Panc1 (cell line): Measurements from ENCODE around the gene NEK6. TPM values are rescaled to one million over a fixed set of nuclear protein-coding genes. Genes with fewer than 3 reads are reported as not detected.

ENCODE experiments used
- ATAC-seq: fragments of 200-7000 bp; cut with Tn5 transposase; 2 replicates; pipeline ENCODE4 v1.9.1; 2020; ENCODE audit warnings: mild to moderate bottlenecking, moderate library complexity
- BruUV-seq: library from RNA; stranded (reverse); fragments of 400-500 nt; replicated peaks from 2 replicates; lab custom pipeline; 2021; lab: Mats Ljungman, UMichigan
- CTCF ChIA-PET: fragments of 300-600 bp; sonication (Branson Sonifier 250); formaldehyde crosslinking; loops from one replicate; lab custom pipeline; 2022; ENCODE audit warnings: antibody characterized with exemption; lab: Charles Lee
- POLR2A ChIA-PET: fragments of 300-600 bp; sonication (Branson Sonifier 250); formaldehyde crosslinking; loops from one replicate; lab custom pipeline; 2022; ENCODE audit warnings: antibody characterized with exemption; lab: Charles Lee
- DNase-seq: peaks from one replicate; pipeline ENCODE4 v3.0.0-alpha.2; 2010; ENCODE audit warnings: low read depth, low spot score
- H3K27ac ChIP-seq: 2 replicates; pipeline ENCODE4 v1.5.1; 2011; ENCODE audit warnings: mild to moderate bottlenecking, low read length, inconsistent platforms
- H3K27me3 ChIP-seq: fragments of 200-500 bp; sonication (Bioruptor generic); 2 replicates; pipeline ENCODE4 v1.6.0; 2014; ENCODE audit warnings: low read length, inconsistent platforms; ENCODE audit not compliant: control insufficient read depth, insufficient read depth
- H3K36me3 ChIP-seq: fragments of 200-500 bp; sonication (Bioruptor generic); 2 replicates; pipeline ENCODE4 v1.5.1; 2014; ENCODE audit warnings: inconsistent platforms, mild to moderate bottlenecking, low read length, moderate library complexity; ENCODE audit not compliant: control insufficient read depth, insufficient read depth
- H3K4me1 ChIP-seq: 2 replicates; pipeline ENCODE4 v1.5.1; 2011; ENCODE audit warnings: inconsistent platforms, mild to moderate bottlenecking, low read length, moderate library complexity; ENCODE audit not compliant: control insufficient read depth, insufficient read depth
- H3K4me3 ChIP-seq, 2 experiments: 2 replicates each; pipeline ENCODE4 v1.5.1; 2011 to 2012; ENCODE audit warnings: low read depth in 2 of 2, low read length in 2 of 2, mild to moderate bottlenecking in 2 of 2, inconsistent platforms in 1 of 2, moderate library complexity in 1 of 2
- H3K9me3 ChIP-seq: fragments of 200-500 bp; sonication (Bioruptor generic); 2 replicates; pipeline ENCODE4 v1.5.1; 2014; ENCODE audit warnings: low read depth, mild to moderate bottlenecking, inconsistent platforms, low read length, moderate library complexity; ENCODE audit not compliant: control insufficient read depth, insufficient read depth
- POLR2AphosphoS5 ChIP-seq: IDR thresholded peaks from 2 replicates; pipeline ENCODE4 v1.6.1; 2012; ENCODE audit warnings: mild to moderate bottlenecking, low read depth, low read length, moderate library complexity
- SIN3A ChIP-seq: IDR thresholded peaks from 2 replicates; pipeline ENCODE4 v1.6.1; 2012; ENCODE audit warnings: low read depth, mild to moderate bottlenecking, low read length, moderate library complexity, borderline replicate concordance; ENCODE audit not compliant: insufficient read depth
- TCF7L2 ChIP-seq: IDR thresholded peaks from 2 replicates; pipeline ENCODE4 v1.6.1; 2011; ENCODE audit warnings: mild to moderate bottlenecking, low read depth, low read length, inconsistent platforms
- in situ Hi-C: cut with HindIII; loops from 2 replicates; pipeline ENCODE4 v1.10.0; 2016; ENCODE audit warnings: low sequenced_read_pairs, low pct_unique_long_range_greater_than_20kb
- intact Hi-C: fragments of 100-400 bp; cut with micrococcal nuclease; formaldehyde crosslinking; loops from one replicate; pipeline ENCODE4 v1.10.0; 2022; ENCODE audit not compliant: unreplicated experiment
- total RNA-seq: library from RNA; stranded (reverse); gene quantifications from one replicate; pipeline ENCODE4 v1.2.1, GENCODE V29; 2021; ENCODE audit not compliant: unreplicated experiment
- TF ChIP-seq, protein P1 (sequence below), 2 experiments: IDR thresholded peaks; 2 replicates each; pipeline ENCODE4 v1.6.1; 2011 to 2012; ENCODE audit warnings: low read depth in 2 of 2, control low read depth in 1 of 2, low read length in 1 of 2, mild to moderate bottlenecking in 1 of 2, moderate library complexity in 1 of 2; ENCODE audit not compliant: insufficient read depth in 1 of 2
- TF ChIP-seq, protein P2 (sequence below): fragments of 450-650 bp; IDR thresholded peaks from 2 replicates; pipeline ENCODE4 v1.5.1; 2017; ENCODE audit warnings: mild to moderate bottlenecking

Gene NEK6
- total RNA-seq, 1 experiment from 2014 or later: 56.3 TPM

DNA sequence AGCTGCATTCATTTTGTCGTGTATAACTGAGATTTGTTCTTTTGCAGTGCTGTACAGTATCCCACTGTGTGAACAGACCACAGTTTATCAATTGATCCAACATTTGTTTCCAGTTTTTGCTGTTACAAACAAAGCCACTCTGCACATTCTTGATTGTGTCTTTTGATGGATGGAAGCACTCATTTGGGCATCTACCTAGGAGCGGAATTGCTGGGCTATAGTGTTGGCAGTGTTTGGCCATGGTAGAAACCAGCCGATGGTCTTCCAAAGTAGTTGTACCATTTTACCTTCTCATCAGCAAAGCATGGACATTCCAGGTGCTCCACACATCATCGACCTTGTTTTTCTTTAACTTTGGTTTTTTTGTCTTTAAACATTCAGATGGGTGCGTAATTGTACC is 79.8 kb downstream of the NEK6 start:
- ChIA-PET POLR2A (no interaction called here), CTCF (no interaction called here)
- intact Hi-C loops (no loop called here), in situ Hi-C loops (no loop called here)
- TF ChIP-seq, protein P1, sequence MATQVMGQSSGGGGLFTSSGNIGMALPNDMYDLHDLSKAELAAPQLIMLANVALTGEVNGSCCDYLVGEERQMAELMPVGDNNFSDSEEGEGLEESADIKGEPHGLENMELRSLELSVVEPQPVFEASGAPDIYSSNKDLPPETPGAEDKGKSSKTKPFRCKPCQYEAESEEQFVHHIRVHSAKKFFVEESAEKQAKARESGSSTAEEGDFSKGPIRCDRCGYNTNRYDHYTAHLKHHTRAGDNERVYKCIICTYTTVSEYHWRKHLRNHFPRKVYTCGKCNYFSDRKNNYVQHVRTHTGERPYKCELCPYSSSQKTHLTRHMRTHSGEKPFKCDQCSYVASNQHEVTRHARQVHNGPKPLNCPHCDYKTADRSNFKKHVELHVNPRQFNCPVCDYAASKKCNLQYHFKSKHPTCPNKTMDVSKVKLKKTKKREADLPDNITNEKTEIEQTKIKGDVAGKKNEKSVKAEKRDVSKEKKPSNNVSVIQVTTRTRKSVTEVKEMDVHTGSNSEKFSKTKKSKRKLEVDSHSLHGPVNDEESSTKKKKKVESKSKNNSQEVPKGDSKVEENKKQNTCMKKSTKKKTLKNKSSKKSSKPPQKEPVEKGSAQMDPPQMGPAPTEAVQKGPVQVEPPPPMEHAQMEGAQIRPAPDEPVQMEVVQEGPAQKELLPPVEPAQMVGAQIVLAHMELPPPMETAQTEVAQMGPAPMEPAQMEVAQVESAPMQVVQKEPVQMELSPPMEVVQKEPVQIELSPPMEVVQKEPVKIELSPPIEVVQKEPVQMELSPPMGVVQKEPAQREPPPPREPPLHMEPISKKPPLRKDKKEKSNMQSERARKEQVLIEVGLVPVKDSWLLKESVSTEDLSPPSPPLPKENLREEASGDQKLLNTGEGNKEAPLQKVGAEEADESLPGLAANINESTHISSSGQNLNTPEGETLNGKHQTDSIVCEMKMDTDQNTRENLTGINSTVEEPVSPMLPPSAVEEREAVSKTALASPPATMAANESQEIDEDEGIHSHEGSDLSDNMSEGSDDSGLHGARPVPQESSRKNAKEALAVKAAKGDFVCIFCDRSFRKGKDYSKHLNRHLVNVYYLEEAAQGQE (IDR thresholded peaks at IDR 0.05; ENCODE audit: insufficient read depth in 1 of 2, low read depth in 2 of 2, low read length in 1 of 2): no peak
- no peak for TF ChIP-seq SIN3A
- no peak for TF ChIP-seq TCF7L2
- TF ChIP-seq POLR2AphosphoS5: no peak
- TF ChIP-seq, protein P2, sequence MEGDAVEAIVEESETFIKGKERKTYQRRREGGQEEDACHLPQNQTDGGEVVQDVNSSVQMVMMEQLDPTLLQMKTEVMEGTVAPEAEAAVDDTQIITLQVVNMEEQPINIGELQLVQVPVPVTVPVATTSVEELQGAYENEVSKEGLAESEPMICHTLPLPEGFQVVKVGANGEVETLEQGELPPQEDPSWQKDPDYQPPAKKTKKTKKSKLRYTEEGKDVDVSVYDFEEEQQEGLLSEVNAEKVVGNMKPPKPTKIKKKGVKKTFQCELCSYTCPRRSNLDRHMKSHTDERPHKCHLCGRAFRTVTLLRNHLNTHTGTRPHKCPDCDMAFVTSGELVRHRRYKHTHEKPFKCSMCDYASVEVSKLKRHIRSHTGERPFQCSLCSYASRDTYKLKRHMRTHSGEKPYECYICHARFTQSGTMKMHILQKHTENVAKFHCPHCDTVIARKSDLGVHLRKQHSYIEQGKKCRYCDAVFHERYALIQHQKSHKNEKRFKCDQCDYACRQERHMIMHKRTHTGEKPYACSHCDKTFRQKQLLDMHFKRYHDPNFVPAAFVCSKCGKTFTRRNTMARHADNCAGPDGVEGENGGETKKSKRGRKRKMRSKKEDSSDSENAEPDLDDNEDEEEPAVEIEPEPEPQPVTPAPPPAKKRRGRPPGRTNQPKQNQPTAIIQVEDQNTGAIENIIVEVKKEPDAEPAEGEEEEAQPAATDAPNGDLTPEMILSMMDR: no peak
- DNase-seq (no peak), ATAC-seq (no peak)
- no peaks in the 10 kb centered on the region for H3K27me3 ChIP-seq
- H3K4me3 ChIP-seq: no peak overlapping the region
- no TSS peak for BruUV-seq
- H3K9me3 ChIP-seq: no peaks in the 10 kb centered on the region
- H3K27ac ChIP-seq: no peak overlapping the region
- 0 out of 2 replicates have a peak, but pooled peaks cover 2% of the 10 kb centered on the region for H3K36me3 ChIP-seq
- peaks cover 9% of the 10 kb centered on the region for H3K4me1 ChIP-seq

DNA sequence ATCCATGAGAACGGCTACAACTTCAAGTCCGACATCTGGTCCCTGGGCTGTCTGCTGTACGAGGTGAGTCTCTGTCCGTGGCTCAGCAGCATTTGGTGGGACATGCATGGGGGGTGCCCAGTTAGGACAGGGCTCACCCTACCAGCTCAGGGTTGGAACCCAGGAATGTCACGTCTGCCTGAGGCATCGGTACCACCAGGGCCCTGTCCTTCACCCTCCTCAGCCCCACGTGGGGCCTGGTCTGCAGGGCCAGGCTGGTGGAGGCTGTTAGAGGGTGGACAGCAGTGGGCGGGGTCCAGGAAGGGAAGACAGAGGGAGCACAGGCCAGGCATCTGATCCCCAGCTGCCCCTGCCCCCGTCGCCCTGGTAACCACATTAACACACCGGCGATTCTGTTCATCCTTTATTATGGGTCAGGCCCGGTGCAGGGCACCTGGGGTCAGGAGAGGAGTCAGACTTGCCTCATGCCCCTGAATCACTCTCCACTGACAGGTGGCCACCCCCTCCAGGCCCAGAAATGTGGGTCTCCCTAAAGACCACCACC is 81.9 kb downstream of the NEK6 start:
- H3K4me1 ChIP-seq: peaks cover 18% of the 10 kb centered on the region
- no peak for DNase-seq
- no peaks in the 10 kb centered on the region for H3K27me3 ChIP-seq
- in situ Hi-C loops (no loop called here), intact Hi-C loops (no loop called here)
- no peaks in the 10 kb centered on the region for H3K9me3 ChIP-seq
- H3K36me3 ChIP-seq: 0 out of 2 replicates have a peak, but pooled peaks cover 2% of the 10 kb centered on the region
- no TSS peak for BruUV-seq
- ChIA-PET POLR2A (no interaction called here), CTCF (no interaction called here)
- no peak overlapping the region for H3K4me3 ChIP-seq
- no peak for ATAC-seq
- H3K27ac ChIP-seq: no peak overlapping the region
- TF ChIP-seq, protein P2: no peak
- TF ChIP-seq SIN3A: no peak
- TF ChIP-seq, protein P1 (IDR thresholded peaks at IDR 0.05; ENCODE audit: insufficient read depth in 1 of 2, low read depth in 2 of 2, low read length in 1 of 2): no peak
- TF ChIP-seq POLR2AphosphoS5: no peak
- no peak for TF ChIP-seq TCF7L2
